Loucy (cell line): ENCODE measurements around the gene IFTAP.
"Not testable (repeated sequence)": the region's sequence is repeated elsewhere in the genome, so short reads cannot be mapped to it uniquely, and the experiment has no call there.

ENCODE experiments used
- H2AFZ ChIP-seq: fragments of 200-600 bp; sonication (generic); 2 replicates; pipeline ENCODE4 v1.6.0; 2016; ENCODE audit warnings: antibody characterized with exemption, mild to moderate bottlenecking, low read length, moderate library complexity
- H3F3A ChIP-seq: fragments of 200-600 bp; 2 replicates; pipeline ENCODE4 v1.6.0; 2016; ENCODE audit warnings: antibody characterized with exemption, low read depth, mild to moderate bottlenecking
- H3K27me3 ChIP-seq: fragments of 200-600 bp; sonication (generic); 2 replicates; pipeline ENCODE4 v1.6.1; 2014; ENCODE audit warnings: low read length, mild to moderate bottlenecking; ENCODE audit not compliant: insufficient read depth, poor library complexity, severe bottlenecking
- H3K36me3 ChIP-seq: fragments of 200-600 bp; sonication (generic); 2 replicates; pipeline ENCODE4 v1.6.1; 2016; ENCODE audit warnings: low read length; ENCODE audit not compliant: insufficient read depth
- H3K4me1 ChIP-seq: fragments of 200-600 bp; sonication (generic); 2 replicates; pipeline ENCODE4 v1.5.1; 2014; ENCODE audit warnings: low read length, mild to moderate bottlenecking; ENCODE audit not compliant: insufficient read depth, poor library complexity, severe bottlenecking
- H3K4me2 ChIP-seq: fragments of 200-600 bp; sonication (generic); 2 replicates; pipeline ENCODE4 v1.6.0; 2014; ENCODE audit warnings: antibody characterized with exemption, low read length, low read depth, mild to moderate bottlenecking; ENCODE audit not compliant: poor library complexity, severe bottlenecking
- H3K4me3 ChIP-seq: fragments of 200-600 bp; sonication (generic); 2 replicates; pipeline ENCODE4 v1.5.1; 2014; ENCODE audit warnings: low read length, mild to moderate bottlenecking, mixed read lengths; ENCODE audit not compliant: poor library complexity, severe bottlenecking
- H3K79me2 ChIP-seq: fragments of 200-600 bp; sonication (generic); 2 replicates; pipeline ENCODE4 v1.6.1; 2014; ENCODE audit warnings: low read length; ENCODE audit not compliant: insufficient read depth
- H3K9ac ChIP-seq: fragments of 200-600 bp; sonication (generic); 2 replicates; pipeline ENCODE4 v1.6.0; 2014; ENCODE audit warnings: mild to moderate bottlenecking, low read depth, low read length, moderate library complexity; ENCODE audit not compliant: poor library complexity, severe bottlenecking
- H3K9me2 ChIP-seq: fragments of 200-600 bp; sonication (generic); replicated peaks from 2 replicates; pipeline ENCODE4 v1.6.1; 2016; ENCODE audit warnings: low read depth, low read length, mixed read lengths
- H3K9me3 ChIP-seq: fragments of 200-600 bp; sonication (generic); 2 replicates; pipeline ENCODE4 v1.6.1; 2014; ENCODE audit warnings: mild to moderate bottlenecking, antibody characterized with exemption, low read length, low read depth; ENCODE audit not compliant: insufficient read depth
- H4K20me1 ChIP-seq: fragments of 200-600 bp; sonication (generic); 2 replicates; pipeline ENCODE4 v1.6.0; 2014; ENCODE audit warnings: antibody characterized with exemption, low read length, mild to moderate bottlenecking; ENCODE audit not compliant: insufficient read depth, poor library complexity, severe bottlenecking
- EZH2phosphoT487 ChIP-seq: fragments of 200-600 bp; IDR thresholded peaks from 2 replicates; pipeline ENCODE4 v1.6.1; 2018; ENCODE audit warnings: antibody characterized with exemption, mild to moderate bottlenecking, moderate library complexity, borderline replicate concordance
- TF ChIP-seq, protein P1 (sequence below): fragments of 200-600 bp; sonication (generic); conservative IDR thresholded peaks from 2 replicates; pipeline ENCODE4 v1.5.1; 2014; ENCODE audit warnings: mild to moderate bottlenecking, antibody characterized with exemption, low read length

Gene IFTAP

GRCh38 chr11:36657610-36658267 is 63.4 kb downstream of the IFTAP start:
- no peaks in the 10 kb centered on the region for H3K9me2 ChIP-seq
- no peaks in the 10 kb centered on the region for H4K20me1 ChIP-seq
- no peaks in the 10 kb centered on the region for H3K36me3 ChIP-seq
- no peak overlapping the region for H3K4me3 ChIP-seq
- no peaks in the 10 kb centered on the region for H3F3A ChIP-seq
- H3K9ac ChIP-seq, result no peak overlapping the region
- 0 out of 2 replicates have a peak overlapping the region, but pooled peaks have one; percentile 5 for H2AFZ ChIP-seq
- TF ChIP-seq, protein P1, sequence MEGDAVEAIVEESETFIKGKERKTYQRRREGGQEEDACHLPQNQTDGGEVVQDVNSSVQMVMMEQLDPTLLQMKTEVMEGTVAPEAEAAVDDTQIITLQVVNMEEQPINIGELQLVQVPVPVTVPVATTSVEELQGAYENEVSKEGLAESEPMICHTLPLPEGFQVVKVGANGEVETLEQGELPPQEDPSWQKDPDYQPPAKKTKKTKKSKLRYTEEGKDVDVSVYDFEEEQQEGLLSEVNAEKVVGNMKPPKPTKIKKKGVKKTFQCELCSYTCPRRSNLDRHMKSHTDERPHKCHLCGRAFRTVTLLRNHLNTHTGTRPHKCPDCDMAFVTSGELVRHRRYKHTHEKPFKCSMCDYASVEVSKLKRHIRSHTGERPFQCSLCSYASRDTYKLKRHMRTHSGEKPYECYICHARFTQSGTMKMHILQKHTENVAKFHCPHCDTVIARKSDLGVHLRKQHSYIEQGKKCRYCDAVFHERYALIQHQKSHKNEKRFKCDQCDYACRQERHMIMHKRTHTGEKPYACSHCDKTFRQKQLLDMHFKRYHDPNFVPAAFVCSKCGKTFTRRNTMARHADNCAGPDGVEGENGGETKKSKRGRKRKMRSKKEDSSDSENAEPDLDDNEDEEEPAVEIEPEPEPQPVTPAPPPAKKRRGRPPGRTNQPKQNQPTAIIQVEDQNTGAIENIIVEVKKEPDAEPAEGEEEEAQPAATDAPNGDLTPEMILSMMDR, result no peak
- TF ChIP-seq EZH2phosphoT487, result no peak
- peaks cover 7% of the 10 kb centered on the region; the same call in 1 of the 2 replicates for H3K9me3 ChIP-seq
- H3K79me2 ChIP-seq, result no peaks in the 10 kb centered on the region
- H3K4me2 ChIP-seq, result peak overlapping the region; percentile 16
- H3K27me3 ChIP-seq, result no peaks in the 10 kb centered on the region
- H3K4me1 ChIP-seq, result peaks cover 20% of the 10 kb centered on the region

GRCh38 chr11:36661359-36661758 is 67.1 kb downstream of the IFTAP start:
- not testable (repeated sequence) for H3K9me3 ChIP-seq, H3K9ac ChIP-seq, H3F3A ChIP-seq, H3K27me3 ChIP-seq, H2AFZ ChIP-seq, H3K79me2 ChIP-seq, H3K36me3 ChIP-seq, H3K4me3 ChIP-seq, H3K4me2 ChIP-seq, H4K20me1 ChIP-seq, H3K9me2 ChIP-seq
- H3K4me1 ChIP-seq, result peaks cover 20% of the 10 kb centered on the region

- Histone ChIP-seq H3K4me2 (no peak overlapping the region), H3K27me3 (no peaks in the 10 kb centered on the region), H3K4me1 (no peaks in the 10 kb centered on the region), H3K9me2 (no peaks in the 10 kb centered on the region), H3K79me2 (no peaks in the 10 kb centered on the region), H3K4me3 (no peak overlapping the region), H3K36me3 (no peaks in the 10 kb centered on the region), H4K20me1 (no peaks in the 10 kb centered on the region), H2AFZ (no peak overlapping the region), H3K9ac (no peak overlapping the region), H3F3A (no peaks in the 10 kb centered on the region), H3K9me3 (no peaks in the 10 kb centered on the region)
- no peak for TF ChIP-seq EZH2phosphoT487
- TF ChIP-seq, protein P1, result peak; percentile 93
Observed at GRCh38 chr11:36672815-36673450, 78.6 kb downstream of the IFTAP start.

DNA sequence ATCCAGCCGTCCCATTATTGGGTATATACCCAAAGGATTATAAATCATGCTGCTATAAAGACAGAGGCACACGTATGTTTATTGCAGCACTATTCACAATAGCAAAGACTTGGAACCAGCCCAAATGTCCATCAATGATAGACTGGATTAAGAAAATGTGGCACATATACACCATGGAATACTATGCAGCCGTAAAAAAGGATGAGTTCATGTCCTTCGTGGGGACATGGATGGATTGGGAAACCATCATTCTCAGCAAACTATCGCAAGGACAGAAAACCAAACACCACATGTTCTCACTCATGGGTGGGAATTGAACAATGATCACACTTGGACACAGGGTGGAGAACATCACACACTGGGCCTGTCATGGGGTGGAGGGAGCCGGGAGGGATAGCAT is 85.2 kb downstream of the IFTAP start:
- not testable (repeated sequence) for H3K9me3 ChIP-seq, H3K4me2 ChIP-seq, H3K79me2 ChIP-seq

More for the DNA sequence above, 85.2 kb downstream of the IFTAP start:
- not testable (repeated sequence) for H3F3A ChIP-seq, H2AFZ ChIP-seq, H3K9me2 ChIP-seq, H3K4me3 ChIP-seq, H3K9ac ChIP-seq, H3K36me3 ChIP-seq, H4K20me1 ChIP-seq, H3K27me3 ChIP-seq, H3K4me1 ChIP-seq
